ENCODE data around the gene ADO. TPM values are rescaled to one million over a fixed set of nuclear protein-coding genes. Genes with fewer than 3 reads are reported as not detected.

ADO gene
- total and polyA plus RNA-seq, 2 of the 13 experiments (the other 11 are each of a cell fraction or from before 2014, with no cell fraction given) = 8.9 to 15.9 TPM

GRCh38 chr10:62826273-62826672 lies 21.8 kb downstream of the ADO start:
- Histone ChIP-seq H3K27me3 (ENCODE audit: control insufficient read depth in 1 of 2, insufficient read depth in 2 of 2, low read length in 2 of 2) (no peaks in the 10 kb centered on the region), H3K9me3 (ENCODE audit: low read length) (no peaks in the 10 kb centered on the region), H3K4me3 (replicated peaks in 1 of 3; ENCODE audit: insufficient read depth in 1 of 3, low read depth in 2 of 3, low read length in 3 of 3) (no peak overlapping the region), H3K9ac (ENCODE audit: insufficient read depth, low read depth, low read length) (no peak overlapping the region), H3K36me3 (replicated peaks in 1 of 2; ENCODE audit: control insufficient read depth in 1 of 2, insufficient read depth in 2 of 2, low read length in 2 of 2) (no peaks in the 10 kb centered on the region), H3K4me1 (ENCODE audit: insufficient read depth, low read length) (no peaks in the 10 kb centered on the region), H2AFZ (ENCODE audit: low read length) (no peak overlapping the region), H3K4me2 (ENCODE audit: low read depth, low read length) (no peak overlapping the region), H3K79me2 (ENCODE audit: insufficient read depth, low read length) (no peaks in the 10 kb centered on the region), H4K20me1 (ENCODE audit: insufficient read depth, low read length) (no peaks in the 10 kb centered on the region), H3K27ac (ENCODE audit: extremely low read length, insufficient read depth, low read length) (no peak overlapping the region)
- DNase-seq (ENCODE audit: low spot score) = no peak
- no peak for TF ChIP-seq ZNF891 (CRISPR knock-in tag; IDR thresholded peaks at IDR 0.05)
- TF ChIP-seq, protein P1, sequence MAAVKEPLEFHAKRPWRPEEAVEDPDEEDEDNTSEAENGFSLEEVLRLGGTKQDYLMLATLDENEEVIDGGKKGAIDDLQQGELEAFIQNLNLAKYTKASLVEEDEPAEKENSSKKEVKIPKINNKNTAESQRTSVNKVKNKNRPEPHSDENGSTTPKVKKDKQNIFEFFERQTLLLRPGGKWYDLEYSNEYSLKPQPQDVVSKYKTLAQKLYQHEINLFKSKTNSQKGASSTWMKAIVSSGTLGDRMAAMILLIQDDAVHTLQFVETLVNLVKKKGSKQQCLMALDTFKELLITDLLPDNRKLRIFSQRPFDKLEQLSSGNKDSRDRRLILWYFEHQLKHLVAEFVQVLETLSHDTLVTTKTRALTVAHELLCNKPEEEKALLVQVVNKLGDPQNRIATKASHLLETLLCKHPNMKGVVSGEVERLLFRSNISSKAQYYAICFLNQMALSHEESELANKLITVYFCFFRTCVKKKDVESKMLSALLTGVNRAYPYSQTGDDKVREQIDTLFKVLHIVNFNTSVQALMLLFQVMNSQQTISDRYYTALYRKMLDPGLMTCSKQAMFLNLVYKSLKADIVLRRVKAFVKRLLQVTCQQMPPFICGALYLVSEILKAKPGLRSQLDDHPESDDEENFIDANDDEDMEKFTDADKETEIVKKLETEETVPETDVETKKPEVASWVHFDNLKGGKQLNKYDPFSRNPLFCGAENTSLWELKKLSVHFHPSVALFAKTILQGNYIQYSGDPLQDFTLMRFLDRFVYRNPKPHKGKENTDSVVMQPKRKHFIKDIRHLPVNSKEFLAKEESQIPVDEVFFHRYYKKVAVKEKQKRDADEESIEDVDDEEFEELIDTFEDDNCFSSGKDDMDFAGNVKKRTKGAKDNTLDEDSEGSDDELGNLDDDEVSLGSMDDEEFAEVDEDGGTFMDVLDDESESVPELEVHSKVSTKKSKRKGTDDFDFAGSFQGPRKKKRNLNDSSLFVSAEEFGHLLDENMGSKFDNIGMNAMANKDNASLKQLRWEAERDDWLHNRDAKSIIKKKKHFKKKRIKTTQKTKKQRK (IDR thresholded peaks at IDR 0.05; ENCODE audit: low read length) = no peak
- no peak for TF ChIP-seq MAZ (IDR thresholded peaks at IDR 0.05; ENCODE audit: borderline replicate concordance, low read depth, low read length)
- TF ChIP-seq MAZ (CRISPR knock-in tag; IDR thresholded peaks at IDR 0.05; ENCODE audit: low read depth) = no peak
- ChIA-PET POLR2A (no interaction called here), CTCF (ENCODE audit: low intra/inter-chr PET ratio, low total read pairs) (no interaction called here)
- no peak for FAIRE-seq
- no peak for ATAC-seq
- intact Hi-C loops (cut with micrococcal nuclease; ENCODE audit: unreplicated experiment) = no loop called here
- 35% methylated on average over 1 of the region's 1 CpG for WGBS (ENCODE audit: low lambda C conversion rate)
- BruUV-seq (replicated peaks) = no TSS peak
- in situ Hi-C loops (cut with HindIII; ENCODE audit: extremely low pct_ligation_motif_present, low pct_unique_long_range_greater_than_20kb) = no loop called here

GRCh38 chr10:62829622-62830021 lies 25.1 kb downstream of the ADO start:
- Histone ChIP-seq H3K36me3 (replicated peaks in 1 of 2; ENCODE audit: control insufficient read depth in 1 of 2, insufficient read depth in 2 of 2, low read length in 2 of 2) (no peaks in the 10 kb centered on the region), H3K4me1 (ENCODE audit: insufficient read depth, low read length) (no peaks in the 10 kb centered on the region), H3K9ac (ENCODE audit: insufficient read depth, low read depth, low read length) (no peak overlapping the region), H3K79me2 (ENCODE audit: insufficient read depth, low read length) (no peaks in the 10 kb centered on the region), H2AFZ (ENCODE audit: low read length) (no peak overlapping the region), H3K27me3 (ENCODE audit: control insufficient read depth in 1 of 2, insufficient read depth in 2 of 2, low read length in 2 of 2) (no peaks in the 10 kb centered on the region), H3K9me3 (ENCODE audit: low read length) (no peaks in the 10 kb centered on the region), H4K20me1 (ENCODE audit: insufficient read depth, low read length) (no peaks in the 10 kb centered on the region), H3K4me2 (ENCODE audit: low read depth, low read length) (no peak overlapping the region), H3K4me3 (replicated peaks in 1 of 3; ENCODE audit: insufficient read depth in 1 of 3, low read depth in 2 of 3, low read length in 3 of 3) (no peak overlapping the region), H3K27ac (ENCODE audit: extremely low read length, insufficient read depth, low read length) (no peak overlapping the region)
- no peak for FAIRE-seq
- 0% methylated on average over 2 of the region's 2 CpGs for WGBS (ENCODE audit: low lambda C conversion rate)
- TF ChIP-seq MED1 (CRISPR knock-in tag; IDR thresholded peaks at IDR 0.05) (no peak), NCOA1 (CRISPR knock-in tag; IDR thresholded peaks at IDR 0.05) (no peak), MAFK (conservative IDR thresholded peaks at IDR 0.05 in 1 of 2, IDR thresholded peaks at IDR 0.05 in 1 of 2; ENCODE audit: low read length in 2 of 2) (peak; percentile 14 to 58; a peak in 2 of 4 replicates)
- BruUV-seq (replicated peaks) = no TSS peak
- ChIA-PET CTCF (ENCODE audit: low intra/inter-chr PET ratio, low total read pairs) (no interaction called here), POLR2A (no interaction called here)
- no peak for DNase-seq (ENCODE audit: low spot score)
- in situ Hi-C loops (cut with HindIII; ENCODE audit: extremely low pct_ligation_motif_present, low pct_unique_long_range_greater_than_20kb) = no loop called here
- no peak for ATAC-seq
- intact Hi-C loops (cut with micrococcal nuclease; ENCODE audit: unreplicated experiment) = no loop called here
